Amniotic stem cell (primary cell): ENCODE measurements around the gene ZNF337.
"Not testable (repeated sequence)": the region's sequence is repeated elsewhere in the genome, so short reads cannot be mapped to it uniquely, and the experiment has no call there.

ENCODE experiments used
- DNase-seq: peaks from one replicate; lab custom pipeline; 2025; lab: John Stamatoyannopoulos, UW

ZNF337 gene

GRCh38 chr20:25692499-25692898 lies 4.2 kb downstream of the ZNF337 start:
- DNase-seq: no peak

- no peak for DNase-seq
These were observed 6.2 kb downstream of the ZNF337 start for GRCh38 chr20:25690427-25690826.

GRCh38 chr20:25686081-25687067 lies 10.3 kb downstream of the ZNF337 start:
- no peak for DNase-seq

GRCh38 chr20:25685276-25686080 lies 11.2 kb downstream of the ZNF337 start:
- DNase-seq: no peak

GRCh38 chr20:25683826-25684225 lies 12.8 kb downstream of the ZNF337 start:
- DNase-seq: not testable (repeated sequence)

- no peak for DNase-seq
These were observed 13.6 kb downstream of the ZNF337 start for GRCh38 chr20:25683050-25683449.

GRCh38 chr20:25676164-25676809 lies 20.4 kb downstream of the ZNF337 start:
- no peak for DNase-seq

- DNase-seq: no peak
These were observed 21.5 kb downstream of the ZNF337 start for GRCh38 chr20:25675161-25675560.

GRCh38 chr20:25672659-25673235 lies 23.9 kb downstream of the ZNF337 start:
- no peak for DNase-seq

GRCh38 chr20:25669826-25670422 lies 26.7 kb downstream of the ZNF337 start:
- peak; percentile 24 for DNase-seq

GRCh38 chr20:25668446-25668845 lies 28.2 kb downstream of the ZNF337 start:
- no peak for DNase-seq

- no peak for DNase-seq
These were observed 36.7 kb downstream of the ZNF337 start for GRCh38 chr20:25659999-25660398.

GRCh38 chr20:25654487-25654886 lies 42.2 kb downstream of the ZNF337 start:
- DNase-seq: no peak

- not testable (repeated sequence) for DNase-seq
These were observed 43.8 kb downstream of the ZNF337 start for GRCh38 chr20:25652866-25653265.

GRCh38 chr20:25644814-25645213 lies 51.8 kb downstream of the ZNF337 start:
- no peak for DNase-seq

- DNase-seq: no peak
These were observed 52.9 kb downstream of the ZNF337 start for GRCh38 chr20:25643716-25644115.

GRCh38 chr20:25637247-25637646 lies 59.4 kb downstream of the ZNF337 start:
- DNase-seq: no peak

- no peak for DNase-seq
These were observed 63.5 kb downstream of the ZNF337 start for GRCh38 chr20:25632940-25633790.

- DNase-seq: not testable (repeated sequence)
These were observed 66.0 kb downstream of the ZNF337 start for GRCh38 chr20:25630615-25631014.

GRCh38 chr20:25629816-25630499 lies 66.7 kb downstream of the ZNF337 start:
- DNase-seq: no peak
